Thymus (tissue), 11 donors: ENCODE measurements around the gene ANKRD55. TPM values are rescaled to one million over a fixed set of nuclear protein-coding genes. Genes with fewer than 3 reads are reported as not detected.
"Not testable (repeated sequence)": the region's sequence is repeated elsewhere in the genome, so short reads cannot be mapped to it uniquely, and the experiment has no call there.

ENCODE experiments used
- DNase-seq, 9 donors: peaks; one replicate each; pipeline ENCODE4 v3.0.0-alpha.2; 2013; ENCODE audit warnings: low spot score in 9 of 9, low read depth in 6 of 9, missing footprints in 1 of 9
- H3K27ac ChIP-seq, 2 donors: one replicate each; pipeline ENCODE4 v1.5.1; 2013; ENCODE audit warnings: control low read depth in 1 of 2, low read depth in 1 of 2, low read length in 1 of 2, mild to moderate bottlenecking in 1 of 2, moderate library complexity in 1 of 2
- H3K27me3 ChIP-seq, 2 donors: one replicate each; pipeline ENCODE4 v1.5.1; 2013; ENCODE audit warnings: low read length in 1 of 2; ENCODE audit not compliant: control insufficient read depth in 2 of 2, insufficient read depth in 1 of 2
- H3K36me3 ChIP-seq, 2 donors: one replicate each; pipeline ENCODE4 v1.5.1; 2013; ENCODE audit warnings: low read length in 1 of 2, mild to moderate bottlenecking in 1 of 2, moderate library complexity in 1 of 2; ENCODE audit not compliant: control insufficient read depth in 2 of 2, insufficient read depth in 2 of 2
- H3K4me1 ChIP-seq, 2 donors: one replicate each; pipeline ENCODE4 v1.5.1; 2013; ENCODE audit warnings: low read length in 2 of 2; ENCODE audit not compliant: control insufficient read depth in 2 of 2, insufficient read depth in 2 of 2
- H3K4me3 ChIP-seq, 2 donors: one replicate each; pipeline ENCODE4 v1.5.1; 2013; ENCODE audit warnings: low read length in 2 of 2, control low read depth in 1 of 2, mild to moderate bottlenecking in 1 of 2
- H3K9me3 ChIP-seq, 2 donors: one replicate each; pipeline ENCODE4 v1.5.1; 2013; ENCODE audit warnings: low read length in 1 of 2, mild to moderate bottlenecking in 1 of 2; ENCODE audit not compliant: control insufficient read depth in 2 of 2, insufficient read depth in 1 of 2
- WGBS: extraction: QIAGEN DNeasy Blood & Tissue Kit; methylation state at CpG from one replicate; pipeline ENCODE4 v1.1.7; 2013; 5-methylcytosine and 5-hydroxymethylcytosine counted together
- polyA plus RNA-seq: library from polyadenylated mRNA; stranded (reverse); fragments of 200-250 nt; gene quantifications from one replicate; pipeline ENCODE4 v1.2.3, GENCODE V29; 2013
- total RNA-seq: library from RNA; stranded (reverse); fragments of 120-200 nt; gene quantifications from one replicate; pipeline ENCODE4 v1.2.4, GENCODE V29; 2013
- donor health status: healthy.

ANKRD55 gene
- total and polyA plus RNA-seq, 2 donors: 3.5 to 6.7 TPM

GRCh38 chr5:56105511-56106291 lies 127.4 kb downstream of the ANKRD55 start:
- H3K27ac ChIP-seq: peak overlapping the region; percentile 33 to 58
- peak in 1 of 9 donors; percentile 46 for DNase-seq
- WGBS: 78% methylated on average over 6 of the region's 6 CpGs
- H3K27me3 ChIP-seq: no peaks in the 10 kb centered on the region
- H3K4me1 ChIP-seq: peaks cover 3 to 21% of the 10 kb centered on the region in 2 donors
- H3K4me3 ChIP-seq: no peak overlapping the region
- no peaks in the 10 kb centered on the region for H3K36me3 ChIP-seq
- no peaks in the 10 kb centered on the region for H3K9me3 ChIP-seq

GRCh38 chr5:56102889-56103288 lies 130.2 kb downstream of the ANKRD55 start:
- H3K27me3 ChIP-seq: no peaks in the 10 kb centered on the region
- no peak overlapping the region for H3K4me3 ChIP-seq
- 92% methylated on average over 1 of the region's 1 CpG for WGBS
- H3K4me1 ChIP-seq: peaks cover 7 to 30% of the 10 kb centered on the region in 2 donors
- H3K36me3 ChIP-seq: no peaks in the 10 kb centered on the region
- DNase-seq: no peak
- no peaks in the 10 kb centered on the region for H3K9me3 ChIP-seq
- no peak overlapping the region for H3K27ac ChIP-seq

- WGBS: 95% methylated on average over 9 of the region's 9 CpGs
- not testable (repeated sequence) for DNase-seq, H3K36me3 ChIP-seq, H3K27ac ChIP-seq, H3K27me3 ChIP-seq, H3K4me3 ChIP-seq, H3K9me3 ChIP-seq
- H3K4me1 ChIP-seq: peaks cover 7 to 25% of the 10 kb centered on the region in 2 donors
Measured at GRCh38 chr5:56102207-56102606, 130.9 kb downstream of the ANKRD55 start.

GRCh38 chr5:56101180-56101579 lies 131.9 kb downstream of the ANKRD55 start:
- Histone ChIP-seq H3K36me3 (no peaks in the 10 kb centered on the region), H3K4me1 (peaks cover 7 to 23% of the 10 kb centered on the region in 2 donors), H3K9me3 (no peaks in the 10 kb centered on the region), H3K4me3 (no peak overlapping the region), H3K27ac (peak overlapping the region in 1 of 2 donors; percentile 73), H3K27me3 (no peaks in the 10 kb centered on the region)
- no peak for DNase-seq
- WGBS: 96% methylated on average over 3 of the region's 3 CpGs

GRCh38 chr5:56100439-56101176 lies 132.5 kb downstream of the ANKRD55 start:
- H3K27ac ChIP-seq: peak overlapping the region; percentile 72 to 73
- H3K4me1 ChIP-seq: peaks cover 6 to 21% of the 10 kb centered on the region in 2 donors
- H3K27me3 ChIP-seq: no peaks in the 10 kb centered on the region

GRCh38 chr5:56099346-56099745 lies 133.8 kb downstream of the ANKRD55 start:
- Histone ChIP-seq H3K9me3 (no peaks in the 10 kb centered on the region), H3K27me3 (no peaks in the 10 kb centered on the region), H3K4me3 (no peak overlapping the region), H3K27ac (no peak overlapping the region), H3K36me3 (no peaks in the 10 kb centered on the region), H3K4me1 (peaks cover 4 to 28% of the 10 kb centered on the region in 2 donors)
- DNase-seq: no peak
- WGBS: 88% methylated on average over 2 of the region's 2 CpGs

More at GRCh38 chr5:56100439-56101176, 132.5 kb downstream of the ANKRD55 start:
- 57% methylated on average over 3 of the region's 3 CpGs for WGBS
- Histone ChIP-seq H3K9me3 (no peaks in the 10 kb centered on the region), H3K36me3 (no peaks in the 10 kb centered on the region), H3K4me3 (no peak overlapping the region)
- peak in 3 of 9 donors; percentile 25 to 67 (median 39) for DNase-seq

GRCh38 chr5:56097055-56097454 lies 136.1 kb downstream of the ANKRD55 start:
- Histone ChIP-seq H3K4me3 (no peak overlapping the region), H3K4me1 (peaks cover 4 to 32% of the 10 kb centered on the region in 2 donors), H3K27me3 (no peaks in the 10 kb centered on the region), H3K36me3 (no peaks in the 10 kb centered on the region), H3K9me3 (no peaks in the 10 kb centered on the region), H3K27ac (no peak overlapping the region)
- DNase-seq: no peak
- 91% methylated on average over 3 of the region's 3 CpGs for WGBS

GRCh38 chr5:56095579-56096102 lies 137.5 kb downstream of the ANKRD55 start:
- Histone ChIP-seq H3K27me3 (no peaks in the 10 kb centered on the region), H3K4me3 (no peak overlapping the region), H3K36me3 (no peaks in the 10 kb centered on the region), H3K9me3 (no peaks in the 10 kb centered on the region), H3K27ac (peak overlapping the region in 1 of 2 donors; percentile 55), H3K4me1 (peaks cover 4 to 43% of the 10 kb centered on the region in 2 donors)
- DNase-seq: no peak
- WGBS: 94% methylated on average over 3 of the region's 3 CpGs
